ENCODE measurements around the gene CRY2. TPM values are rescaled to one million over a fixed set of nuclear protein-coding genes. Genes with fewer than 3 reads are reported as not detected.
A peak's percentile ranks its signal among the peaks of the same experiment; 100 is the strongest.

The CRY2 gene
- total and polyA plus RNA-seq, 2 of the 8 experiments (the other 6 are each of a cell fraction or from before 2014, with no cell fraction given): 8.0 to 9.4 TPM

DNA sequence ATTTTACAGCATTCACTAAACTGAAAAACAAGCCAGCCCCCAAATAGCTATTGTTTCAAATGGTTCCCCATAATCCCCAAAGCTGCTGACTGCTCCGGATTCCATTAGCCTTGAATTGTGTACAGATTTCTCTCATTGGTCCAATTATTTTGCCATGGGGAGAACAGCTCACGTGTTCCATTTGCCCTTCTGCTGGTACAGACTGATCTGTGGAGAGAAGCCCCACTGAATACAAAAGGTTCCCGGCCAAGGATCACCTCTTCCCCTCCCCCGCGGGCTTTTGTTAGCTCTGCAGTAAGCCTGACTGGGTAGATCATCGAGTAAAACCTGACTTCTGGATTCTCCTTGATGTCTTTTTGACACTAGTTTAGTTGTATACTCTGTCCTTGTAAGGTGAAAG is 29.1 kb downstream of the CRY2 start:
- no peak overlapping the region for H3K23ac ChIP-seq (ENCODE audit: insufficient read length)
- H2BK20ac ChIP-seq (ENCODE audit: low read length): no peak overlapping the region
- no peaks in the 10 kb centered on the region for H3K9me3 ChIP-seq (ENCODE audit: insufficient read depth in 2 of 2, low read depth in 1 of 2, low read length in 1 of 2)
- no peak overlapping the region for H3K18ac ChIP-seq (ENCODE audit: extremely low read depth, low read length)
- H3K4me2 ChIP-seq (ENCODE audit: insufficient read depth in 1 of 2, low read depth in 2 of 2, low read length in 2 of 2): peak overlapping the region in 1 of 2 experiments; percentile 43; a peak in 2 of 4 replicates
- no peak overlapping the region for H4K8ac ChIP-seq (ENCODE audit: extremely low read depth, insufficient read depth, low read length)
- no peak overlapping the region for H2BK12ac ChIP-seq (ENCODE audit: low read depth, low read length)
- no peak overlapping the region for H2AK5ac ChIP-seq (ENCODE audit: low read depth, low read length)
- no peak overlapping the region for H4K91ac ChIP-seq (replicated peaks; ENCODE audit: insufficient read length, low read length)
- no peak overlapping the region for H3K56ac ChIP-seq (replicated peaks; ENCODE audit: insufficient read length, low read depth, low read length)
- H4K5ac ChIP-seq (ENCODE audit: insufficient read length, low read depth, low read length): no peak overlapping the region
- H3K36me3 ChIP-seq (ENCODE audit: control insufficient read depth in 2 of 4, insufficient read depth in 4 of 4, low read length in 3 of 4): peaks cover 0 to 4% (median under 1%) of the 10 kb centered on the region in 4 experiments; a peak in 2 of 8 replicates
- no peak overlapping the region for H3K4me3 ChIP-seq (ENCODE audit: extremely low read depth in 1 of 4, insufficient read depth in 2 of 4, low read depth in 3 of 4, low read length in 4 of 4)
- peaks cover 9 to 16% (median 13%) of the 10 kb centered on the region in 4 experiments; a peak in 6 of 7 replicates for H3K4me1 ChIP-seq (replicated peaks in 1 of 4; ENCODE audit: control insufficient read depth in 3 of 4, insufficient read depth in 4 of 4, low read length in 3 of 4)
- no peak overlapping the region for H3K27ac ChIP-seq (ENCODE audit: low read depth, low read length)
- H4K20me1 ChIP-seq (replicated peaks in 1 of 2; ENCODE audit: control insufficient read depth in 1 of 2, insufficient read depth in 2 of 2, low read length in 2 of 2): no peaks in the 10 kb centered on the region
- CTCF ChIA-PET (ENCODE audit: partially characterized antibody): interaction anchor here (0.8 to 6.2 kb wide), 12 partner anchors 8 to 362 kb away, joined by 3 to 69 read pairs (median 6); partner anchors contain the start of gene PEX16
- WGBS, 2 experiments (ENCODE audit: extremely low coverage in 1 of 2, insufficient coverage in 1 of 2, insufficient read length in 1 of 2, insufficient replicate concordance in 2 of 2, low coverage in 1 of 2, low lambda C conversion rate in 2 of 2, missing lambda C conversion rate in 1 of 2): 62% methylated on average over 6 of the region's 6 CpGs; no CpG with 5 or more reads in 1 of the 2 experiments
- H2BK15ac ChIP-seq (ENCODE audit: low read length): no peak overlapping the region
- FAIRE-seq (no peak), DNase-seq (ENCODE audit: low read depth in 1 of 2, low spot score in 2 of 2) (no peak)
- H3K79me2 ChIP-seq (ENCODE audit: control insufficient read depth in 1 of 2, insufficient read depth in 2 of 2, low read length in 2 of 2): no peaks in the 10 kb centered on the region
- H3K14ac ChIP-seq (ENCODE audit: insufficient read length): no peak overlapping the region
- H3K79me1 ChIP-seq (ENCODE audit: low read depth, low read length): peaks cover 3% of the 10 kb centered on the region; the same call in 1 of the 2 replicates
- H3K9ac ChIP-seq (replicated peaks in 1 of 4; ENCODE audit: extremely low read depth in 1 of 4, low read depth in 3 of 4, low read length in 3 of 4): no peak overlapping the region
- no peak overlapping the region for H2AFZ ChIP-seq (ENCODE audit: low read length)
- no peaks in the 10 kb centered on the region for H3K23me2 ChIP-seq (ENCODE audit: low read depth, low read length)
- POLR2A ChIA-PET (ENCODE audit: partially characterized antibody): interaction anchor here (1.3 to 2.7 kb wide), 2 partner anchors 8 to 46 kb away, joined by 8 to 9 read pairs; partner anchors contain the start of gene LARGE2
- H3K4ac ChIP-seq (replicated peaks; ENCODE audit: insufficient read length, low read depth, low read length): no peak overlapping the region
- no peak overlapping the region for H2BK120ac ChIP-seq (replicated peaks; ENCODE audit: low read depth, low read length)
- H3K27me3 ChIP-seq (replicated peaks in 1 of 4; ENCODE audit: control insufficient read depth in 3 of 4, extremely low read depth in 1 of 4, insufficient read depth in 3 of 4, low read length in 3 of 4): no peaks in the 10 kb centered on the region
- no peak overlapping the region for H2BK5ac ChIP-seq (ENCODE audit: low read depth, low read length)
- TF ChIP-seq SIRT6 (IDR thresholded peaks at IDR 0.05; ENCODE audit: low read length): no peak
- TF ChIP-seq CHD1 (IDR thresholded peaks at IDR 0.05; ENCODE audit: low read depth, low read length): no peak
- no peak for TF ChIP-seq RAD21 (IDR thresholded peaks at IDR 0.05 in 1 of 2, conservative IDR thresholded peaks at IDR 0.05 in 1 of 2; ENCODE audit: low read depth in 2 of 2, low read length in 2 of 2)
- TF ChIP-seq SP4 (IDR thresholded peaks at IDR 0.05; ENCODE audit: low read length): no peak
- TF ChIP-seq EP300 (IDR thresholded peaks at IDR 0.05; ENCODE audit: borderline replicate concordance in 1 of 2, low read depth in 2 of 2, low read length in 2 of 2): no peak
- TF ChIP-seq RBBP5 (IDR thresholded peaks at IDR 0.05; ENCODE audit: borderline replicate concordance, low read depth, low read length): no peak
- TF ChIP-seq SP2 (IDR thresholded peaks at IDR 0.05; ENCODE audit: low read length): no peak
- TF ChIP-seq, protein P1, sequence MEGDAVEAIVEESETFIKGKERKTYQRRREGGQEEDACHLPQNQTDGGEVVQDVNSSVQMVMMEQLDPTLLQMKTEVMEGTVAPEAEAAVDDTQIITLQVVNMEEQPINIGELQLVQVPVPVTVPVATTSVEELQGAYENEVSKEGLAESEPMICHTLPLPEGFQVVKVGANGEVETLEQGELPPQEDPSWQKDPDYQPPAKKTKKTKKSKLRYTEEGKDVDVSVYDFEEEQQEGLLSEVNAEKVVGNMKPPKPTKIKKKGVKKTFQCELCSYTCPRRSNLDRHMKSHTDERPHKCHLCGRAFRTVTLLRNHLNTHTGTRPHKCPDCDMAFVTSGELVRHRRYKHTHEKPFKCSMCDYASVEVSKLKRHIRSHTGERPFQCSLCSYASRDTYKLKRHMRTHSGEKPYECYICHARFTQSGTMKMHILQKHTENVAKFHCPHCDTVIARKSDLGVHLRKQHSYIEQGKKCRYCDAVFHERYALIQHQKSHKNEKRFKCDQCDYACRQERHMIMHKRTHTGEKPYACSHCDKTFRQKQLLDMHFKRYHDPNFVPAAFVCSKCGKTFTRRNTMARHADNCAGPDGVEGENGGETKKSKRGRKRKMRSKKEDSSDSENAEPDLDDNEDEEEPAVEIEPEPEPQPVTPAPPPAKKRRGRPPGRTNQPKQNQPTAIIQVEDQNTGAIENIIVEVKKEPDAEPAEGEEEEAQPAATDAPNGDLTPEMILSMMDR (IDR thresholded peaks at IDR 0.05; ENCODE audit: control extremely low read depth in 1 of 3, insufficient read depth in 1 of 3, low read depth in 1 of 3, low read length in 3 of 3): no peak
- no peak for TF ChIP-seq CHD2 (IDR thresholded peaks at IDR 0.05; ENCODE audit: low read length)
- no peak for TF ChIP-seq JUN (IDR thresholded peaks at IDR 0.05; ENCODE audit: low read depth, low read length)
- TF ChIP-seq SAP30 (IDR thresholded peaks at IDR 0.05; ENCODE audit: insufficient read depth, insufficient replicate concordance, low read length): no peak

All from H1 (cell line).